SK-N-SH (cell line): Measurements from ENCODE around the gene WHAMM. TPM values are rescaled to one million over a fixed set of nuclear protein-coding genes. Genes with fewer than 3 reads are reported as not detected.

Source experiments
- CTCF ChIA-PET: fragments of 300-600, 350-600 bp; formaldehyde crosslinking; extraction: SDS; loops from one replicate; lab custom pipeline; 2021; lab: Yijun Ruan, JAX
- POLR2A ChIA-PET: fragments of 350-600 bp; sonication (Branson Sonifier 250); formaldehyde crosslinking; extraction: SDS; loops from one replicate; lab custom pipeline; 2020; ENCODE audit warnings: antibody characterized with exemption, inconsistent platforms; lab: Yijun Ruan, JAX
- DNase-seq: peaks from one replicate; pipeline ENCODE4 v3.0.0; 2012
- H2AFZ ChIP-seq: fragments of 200-600 bp; sonication (generic); 2 replicates; pipeline ENCODE4 v1.8.1; 2016; ENCODE audit warnings: antibody characterized with exemption, mild to moderate bottlenecking, low read depth
- H3F3A ChIP-seq: fragments of 200-600 bp; sonication (generic); replicated peaks from 2 replicates; pipeline ENCODE3; 2016; ENCODE audit warnings: antibody characterized with exemption, mild to moderate bottlenecking; ENCODE audit not compliant: insufficient read depth
- H3K27ac ChIP-seq, 2 experiments: fragments of 200-500 bp in 1 of 2; fragments of 200-600 bp in 1 of 2; sonication (Bioruptor generic) in 1 of 2; sonication (generic), shearing (Covaris generic) in 1 of 2; 2 replicates each; pipeline versions ENCODE4 v1.5.1 to v1.6.1; 2014 to 2016; ENCODE audit warnings: low read depth in 2 of 2, inconsistent platforms in 1 of 2, low read length in 1 of 2, mild to moderate bottlenecking in 1 of 2, mixed read lengths in 1 of 2
- H3K27me3 ChIP-seq: fragments of 200-600 bp; sonication (generic), shearing (Covaris generic); 2 replicates; pipeline ENCODE4 v1.6.1; 2016; ENCODE audit warnings: mixed run types; ENCODE audit not compliant: insufficient read depth
- H3K36me3 ChIP-seq, 2 experiments: fragments of 200-500 bp in 1 of 2; fragments of 200-600 bp in 1 of 2; sonication (Bioruptor generic) in 1 of 2; sonication (generic) in 1 of 2; replicated peaks in 1 of 2; 2 replicates each; pipeline versions ENCODE3 to v1.5.1; 2014 to 2016; ENCODE audit warnings: low read length in 1 of 2, mild to moderate bottlenecking in 1 of 2; ENCODE audit not compliant: insufficient read depth in 2 of 2, control insufficient read depth in 1 of 2
- H3K4me1 ChIP-seq, 2 experiments: fragments of 200-500 bp in 1 of 2; fragments of 200-600 bp in 1 of 2; sonication (Bioruptor generic) in 1 of 2; sonication (generic), shearing (Covaris generic) in 1 of 2; 2 replicates each; pipeline versions ENCODE4 v1.5.1 to v1.6.1; 2014 to 2016; ENCODE audit warnings: low read depth in 1 of 2, low read length in 1 of 2, mixed run types in 1 of 2; ENCODE audit not compliant: insufficient read depth in 2 of 2, control insufficient read depth in 1 of 2
- H3K4me2 ChIP-seq: fragments of 200-600 bp; sonication (generic), shearing (Covaris generic); 2 replicates; pipeline ENCODE4 v1.6.1; 2017; ENCODE audit warnings: mixed run types
- H3K4me3 ChIP-seq, 2 experiments: fragments of 200-500 bp in 1 of 2; fragments of 200-600 bp in 1 of 2; sonication (Bioruptor generic) in 1 of 2; sonication (generic), shearing (Covaris generic) in 1 of 2; 2 replicates each; pipeline versions ENCODE4 v1.5.1 to v1.8.1; 2014 to 2016; ENCODE audit warnings: low read depth in 2 of 2, inconsistent platforms in 1 of 2, low read length in 1 of 2, mild to moderate bottlenecking in 1 of 2, mixed read lengths in 1 of 2, moderate library complexity in 1 of 2
- H3K79me2 ChIP-seq: fragments of 200-600 bp; sonication (generic); 2 replicates; pipeline ENCODE4 v1.8.1; 2017; ENCODE audit warnings: mild to moderate bottlenecking; ENCODE audit not compliant: insufficient read depth
- H3K9ac ChIP-seq: fragments of 200-600 bp; sonication (generic); 2 replicates; pipeline ENCODE4 v1.6.1; 2017; ENCODE audit warnings: mixed run types
- H3K9me2 ChIP-seq: fragments of 200-600 bp; sonication (generic); 2 replicates; pipeline ENCODE4 v1.6.1; 2017; ENCODE audit warnings: mixed run types
- H3K9me3 ChIP-seq: fragments of 200-600 bp; sonication (generic); 2 replicates; pipeline ENCODE4 v1.6.1; 2017; ENCODE audit warnings: mixed run types, mild to moderate bottlenecking, moderate library complexity
- H4K20me1 ChIP-seq: fragments of 200-600 bp; sonication (generic); 2 replicates; pipeline ENCODE4 v1.6.1; 2017; ENCODE audit warnings: mild to moderate bottlenecking, mixed run types; ENCODE audit not compliant: insufficient read depth
- ELF1 ChIP-seq: IDR thresholded peaks from 2 replicates; pipeline ENCODE4 v1.4.0; 2012
- FOXJ3 ChIP-seq: sonication (generic); formaldehyde crosslinking; IDR thresholded peaks from 2 replicates; pipeline ENCODE4 v1.5.1; 2020; ENCODE audit warnings: mild to moderate bottlenecking, missing genetic modification reagents
- GABPA ChIP-seq: IDR thresholded peaks from 2 replicates; pipeline ENCODE4 v1.4.0; 2012; ENCODE audit warnings: low read depth, mild to moderate bottlenecking
- RAD21 ChIP-seq: IDR thresholded peaks from 2 replicates; pipeline ENCODE4 v1.6.1; 2012; ENCODE audit warnings: mild to moderate bottlenecking, low read length
- RCOR1 ChIP-seq: fragments of 150-350 bp; IDR thresholded peaks from 2 replicates; pipeline ENCODE4 v1.6.1; 2017; ENCODE audit warnings: antibody characterized with exemption, low read length
- TCF12 ChIP-seq: IDR thresholded peaks from 2 replicates; pipeline ENCODE4 v1.4.0; 2012
- TEAD4 ChIP-seq: IDR thresholded peaks from 2 replicates; pipeline ENCODE4 v1.4.0; 2012; ENCODE audit warnings: mild to moderate bottlenecking, borderline replicate concordance; ENCODE audit not compliant: insufficient read depth
- YY1 ChIP-seq: IDR thresholded peaks from 2 replicates; pipeline ENCODE4 v1.4.0; 2012; ENCODE audit warnings: low read depth, mild to moderate bottlenecking
- ZBTB33 ChIP-seq: IDR thresholded peaks from 2 replicates; pipeline ENCODE4 v1.4.0; 2012; ENCODE audit warnings: low read depth, borderline replicate concordance
- WGBS: methylation state at CpG from one replicate; pipeline ENCODE4 v1.1.6; 2017; ENCODE audit warnings: low lambda C conversion rate; 5-methylcytosine and 5-hydroxymethylcytosine counted together
- polyA plus RNA-seq, 3 experiments: library from polyadenylated mRNA; depleted of rRNA; stranded (reverse); fragments of >200 nt; gene quantifications; 2 replicates each; pipeline ENCODE4 v1.2.3, GENCODE V29; 2012
- TF ChIP-seq, protein P1 (sequence below): IDR thresholded peaks from 2 replicates; pipeline ENCODE4 v1.4.0; 2012; ENCODE audit warnings: low read depth, borderline replicate concordance
- TF ChIP-seq, protein P2 (sequence below): IDR thresholded peaks from 2 replicates; pipeline ENCODE4 v1.6.1; 2012; ENCODE audit warnings: mild to moderate bottlenecking, low read depth, low read length, moderate library complexity

WHAMM gene
- polyA plus RNA-seq, 1 of the 3 experiments (the other 2 are of a cell fraction): 2.3 TPM

DNA sequence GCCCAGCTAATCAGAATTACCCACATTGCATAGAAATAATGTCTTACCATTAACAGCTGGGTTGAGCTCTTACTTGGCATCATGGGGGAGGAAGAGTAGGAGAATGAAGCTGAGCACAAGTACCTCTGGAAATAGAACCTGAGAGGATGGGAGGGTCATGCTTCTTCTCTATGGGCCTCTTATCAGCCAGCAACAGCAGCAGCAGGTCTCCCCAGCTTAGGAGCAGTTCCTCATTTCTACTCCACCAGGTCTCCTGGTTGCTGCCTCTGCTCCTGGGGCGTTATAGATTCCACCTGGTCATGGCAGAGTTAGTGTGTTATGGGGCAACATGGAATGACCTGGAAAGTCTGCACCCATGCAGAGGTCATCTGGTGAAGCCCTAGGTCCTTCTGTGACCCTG is 6.9 kb upstream of the WHAMM start:
- no peak overlapping the region for H2AFZ ChIP-seq
- H3K9me3 ChIP-seq: no peaks in the 10 kb centered on the region
- ChIA-PET POLR2A (no interaction called here), CTCF (no interaction called here)
- H3K79me2 ChIP-seq: no peaks in the 10 kb centered on the region
- no peak for DNase-seq
- no peaks in the 10 kb centered on the region for H3K9me2 ChIP-seq
- no peak overlapping the region for H3K4me3 ChIP-seq
- no peak overlapping the region for H3K4me2 ChIP-seq
- no peak overlapping the region for H3K27ac ChIP-seq
- H3K9ac ChIP-seq: no peak overlapping the region
- H3K27me3 ChIP-seq: no peaks in the 10 kb centered on the region
- no peaks in the 10 kb centered on the region; a peak in 1 of 4 replicates for H3K4me1 ChIP-seq
- no peaks in the 10 kb centered on the region for H4K20me1 ChIP-seq
- H3K36me3 ChIP-seq: no peaks in the 10 kb centered on the region
- TF ChIP-seq RCOR1 (no peak), YY1 (no peak)
- H3F3A ChIP-seq: no peaks in the 10 kb centered on the region
- WGBS: no CpG with 5 or more reads among the region's 1 CpG

DNA sequence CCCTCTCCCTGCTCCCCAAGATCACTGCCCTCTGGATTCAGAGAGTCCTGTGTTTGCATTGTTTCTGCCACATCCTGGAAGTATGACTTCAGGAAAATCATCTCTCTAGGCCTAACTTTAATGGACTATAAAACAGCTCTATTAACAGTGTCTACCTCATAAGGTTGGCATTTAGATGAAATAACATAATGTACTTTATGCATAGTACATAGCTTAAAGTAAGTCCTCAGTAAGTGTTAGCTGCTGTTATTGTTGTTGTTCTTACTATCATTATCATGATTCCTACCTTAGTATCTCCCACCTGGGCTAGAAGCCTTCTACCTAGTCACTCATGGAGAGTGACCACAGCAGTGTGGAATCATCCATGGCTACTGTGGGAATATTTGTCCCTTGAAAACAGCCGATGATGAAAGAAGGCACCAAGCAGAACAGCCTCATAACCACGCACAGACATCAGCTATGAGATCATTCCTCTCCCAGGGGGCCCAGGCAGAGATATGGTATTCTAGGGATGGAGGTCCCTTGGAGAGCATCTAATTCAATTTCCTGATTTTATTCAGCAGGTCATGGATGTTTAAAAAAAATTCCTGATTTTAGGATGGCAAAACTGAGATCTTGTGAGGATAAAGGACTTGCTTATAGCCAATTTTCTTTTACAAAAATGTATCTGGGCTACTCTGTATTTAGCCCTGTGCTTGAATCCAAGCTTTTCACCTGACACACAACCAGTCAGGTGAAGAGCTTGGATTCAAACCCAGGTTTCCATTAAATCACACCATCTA is 5.4 kb upstream of the WHAMM start:
- DNase-seq: no peak
- CTCF ChIA-PET: interaction anchor here (1.1 kb wide), 1 partner anchor 207 kb away, joined by 4 read pairs; the partner anchor contains the start of gene C15orf40
- no peaks in the 10 kb centered on the region for H4K20me1 ChIP-seq
- H3K36me3 ChIP-seq: no peaks in the 10 kb centered on the region
- no peaks in the 10 kb centered on the region for H3F3A ChIP-seq
- peaks cover 0 to 5% of the 10 kb centered on the region in 2 experiments; a peak in 2 of 4 replicates for H3K4me1 ChIP-seq
- 51% methylated on average over 2 of the region's 2 CpGs for WGBS
- TF ChIP-seq FOXJ3 (CRISPR knock-in tag) (no peak), TCF12 (no peak), ZBTB33 (no peak), TEAD4 (no peak), RAD21 (no peak), GABPA (no peak), ELF1 (no peak)
- TF ChIP-seq, protein P1, sequence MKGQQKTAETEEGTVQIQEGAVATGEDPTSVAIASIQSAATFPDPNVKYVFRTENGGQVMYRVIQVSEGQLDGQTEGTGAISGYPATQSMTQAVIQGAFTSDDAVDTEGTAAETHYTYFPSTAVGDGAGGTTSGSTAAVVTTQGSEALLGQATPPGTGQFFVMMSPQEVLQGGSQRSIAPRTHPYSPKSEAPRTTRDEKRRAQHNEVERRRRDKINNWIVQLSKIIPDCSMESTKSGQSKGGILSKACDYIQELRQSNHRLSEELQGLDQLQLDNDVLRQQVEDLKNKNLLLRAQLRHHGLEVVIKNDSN: no peak
- TF ChIP-seq, protein P2, sequence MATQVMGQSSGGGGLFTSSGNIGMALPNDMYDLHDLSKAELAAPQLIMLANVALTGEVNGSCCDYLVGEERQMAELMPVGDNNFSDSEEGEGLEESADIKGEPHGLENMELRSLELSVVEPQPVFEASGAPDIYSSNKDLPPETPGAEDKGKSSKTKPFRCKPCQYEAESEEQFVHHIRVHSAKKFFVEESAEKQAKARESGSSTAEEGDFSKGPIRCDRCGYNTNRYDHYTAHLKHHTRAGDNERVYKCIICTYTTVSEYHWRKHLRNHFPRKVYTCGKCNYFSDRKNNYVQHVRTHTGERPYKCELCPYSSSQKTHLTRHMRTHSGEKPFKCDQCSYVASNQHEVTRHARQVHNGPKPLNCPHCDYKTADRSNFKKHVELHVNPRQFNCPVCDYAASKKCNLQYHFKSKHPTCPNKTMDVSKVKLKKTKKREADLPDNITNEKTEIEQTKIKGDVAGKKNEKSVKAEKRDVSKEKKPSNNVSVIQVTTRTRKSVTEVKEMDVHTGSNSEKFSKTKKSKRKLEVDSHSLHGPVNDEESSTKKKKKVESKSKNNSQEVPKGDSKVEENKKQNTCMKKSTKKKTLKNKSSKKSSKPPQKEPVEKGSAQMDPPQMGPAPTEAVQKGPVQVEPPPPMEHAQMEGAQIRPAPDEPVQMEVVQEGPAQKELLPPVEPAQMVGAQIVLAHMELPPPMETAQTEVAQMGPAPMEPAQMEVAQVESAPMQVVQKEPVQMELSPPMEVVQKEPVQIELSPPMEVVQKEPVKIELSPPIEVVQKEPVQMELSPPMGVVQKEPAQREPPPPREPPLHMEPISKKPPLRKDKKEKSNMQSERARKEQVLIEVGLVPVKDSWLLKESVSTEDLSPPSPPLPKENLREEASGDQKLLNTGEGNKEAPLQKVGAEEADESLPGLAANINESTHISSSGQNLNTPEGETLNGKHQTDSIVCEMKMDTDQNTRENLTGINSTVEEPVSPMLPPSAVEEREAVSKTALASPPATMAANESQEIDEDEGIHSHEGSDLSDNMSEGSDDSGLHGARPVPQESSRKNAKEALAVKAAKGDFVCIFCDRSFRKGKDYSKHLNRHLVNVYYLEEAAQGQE: no peak
- TF ChIP-seq, all 33 proteins: peak for 0
- Histone ChIP-seq H3K27me3 (no peaks in the 10 kb centered on the region), H2AFZ (no peak overlapping the region), H3K4me2 (no peak overlapping the region), H3K9me3 (no peaks in the 10 kb centered on the region), H3K79me2 (no peaks in the 10 kb centered on the region), H3K27ac (no peak overlapping the region), H3K9me2 (no peaks in the 10 kb centered on the region), H3K9ac (no peak overlapping the region), H3K4me3 (no peak overlapping the region)
- POLR2A ChIA-PET: interaction anchor here (1.0 kb wide), 1 partner anchor 54 kb away, joined by 3 read pairs; no protein-coding TSS in a partner anchor
